Endothelial cell of umbilical vein (primary cell): ENCODE measurements around the gene GSDMA. TPM values are rescaled to one million over a fixed set of nuclear protein-coding genes. Genes with fewer than 3 reads are reported as not detected.
A peak's percentile ranks its signal among the peaks of the same experiment; 100 is the strongest.

Experiments
- BruUV-seq: library from RNA; stranded (reverse); fragments of 400-500 nt; replicated peaks from 2 replicates; lab custom pipeline; 2021; lab: Mats Ljungman, UMichigan
- CTCF ChIA-PET: fragments of 300-600, 350-600 bp; sonication (Branson Sonifier 250); formaldehyde crosslinking; loops from one replicate; lab custom pipeline; 2021; ENCODE audit warnings: antibody characterized with exemption, inconsistent platforms; lab: Charles Lee
- POLR2A ChIA-PET: fragments of 300-600, 350-600 bp; sonication (Branson Sonifier 250); formaldehyde crosslinking; loops from one replicate; lab custom pipeline; 2021; ENCODE audit warnings: antibody characterized with exemption, inconsistent platforms; lab: Charles Lee
- DNase-seq: peaks from one replicate; pipeline ENCODE4 v3.0.0-alpha.2; 2011; ENCODE audit warnings: low read depth, low spot score
- FAIRE-seq: peaks from 2 replicates; lab custom pipeline; 2011; peaks lifted over from hg19 to GRCh38; lab: Jason Lieb, UNC
- H2AFZ ChIP-seq: 2 replicates; pipeline ENCODE4 v1.6.0; 2012; ENCODE audit warnings: low read depth, low read length, control low read depth, inconsistent platforms
- H3K27ac ChIP-seq: 2 replicates; pipeline ENCODE4 v1.5.1; 2011; ENCODE audit warnings: low read depth, mild to moderate bottlenecking, control low read depth, low read length, moderate library complexity; ENCODE audit not compliant: insufficient read depth
- H3K27me3 ChIP-seq, 2 experiments: 2 replicates each; pipeline versions ENCODE4 v1.6.0 to v1.6.1; 2011; ENCODE audit warnings: low read length in 2 of 2, mixed read lengths in 1 of 2; ENCODE audit not compliant: control insufficient read depth in 2 of 2, insufficient read depth in 2 of 2
- H3K36me3 ChIP-seq, 2 experiments: 2 replicates in 1 of 2; 3 replicates in 1 of 2; pipeline ENCODE4 v1.5.1; 2011; ENCODE audit warnings: low read length in 2 of 2, mild to moderate bottlenecking in 1 of 2, moderate library complexity in 1 of 2; ENCODE audit not compliant: control insufficient read depth in 2 of 2, insufficient read depth in 2 of 2; ENCODE audit errors: extremely low read depth in 1 of 2
- H3K4me1 ChIP-seq: 3 replicates; pipeline ENCODE4 v1.5.1; 2011; ENCODE audit warnings: mild to moderate bottlenecking, low read length; ENCODE audit not compliant: control insufficient read depth, insufficient read depth; ENCODE audit errors: extremely low read depth
- H3K4me2 ChIP-seq: 2 replicates; pipeline ENCODE4 v1.6.1; 2011; ENCODE audit warnings: low read length, control low read depth, mixed read lengths; ENCODE audit not compliant: insufficient read depth
- H3K4me3 ChIP-seq, 3 experiments: fragments of 200-600 bp in 1 of 3; sonication (generic), shearing (Covaris generic) in 1 of 3; replicated peaks in 1 of 3; 2 replicates each; pipeline ENCODE4 v1.5.1; 2011 to 2016; ENCODE audit warnings: control low read depth in 3 of 3, low read length in 3 of 3, mild to moderate bottlenecking in 2 of 3, inconsistent platforms in 1 of 3, low read depth in 1 of 3, moderate library complexity in 1 of 3; ENCODE audit not compliant: insufficient read depth in 1 of 3
- H3K79me2 ChIP-seq: 2 replicates; pipeline ENCODE4 v1.6.0; 2012; ENCODE audit warnings: low read length, inconsistent platforms; ENCODE audit not compliant: control insufficient read depth, insufficient read depth
- H3K9ac ChIP-seq: replicated peaks from 2 replicates; pipeline ENCODE3; 2011; ENCODE audit warnings: low read length, control low read depth; ENCODE audit not compliant: insufficient read depth; ENCODE audit errors: extremely low read depth
- H3K9me1 ChIP-seq: replicated peaks from 3 replicates; pipeline ENCODE4 v1.6.0; 2011; ENCODE audit warnings: mild to moderate bottlenecking, low read length; ENCODE audit not compliant: control insufficient read depth, insufficient read depth; ENCODE audit errors: extremely low read depth
- H3K9me3 ChIP-seq: replicated peaks from 2 replicates; pipeline ENCODE4 v1.5.1; 2012; ENCODE audit warnings: low read length, inconsistent platforms; ENCODE audit not compliant: control insufficient read depth, insufficient read depth
- H4K20me1 ChIP-seq: replicated peaks from 2 replicates; pipeline ENCODE3; 2011; ENCODE audit warnings: mild to moderate bottlenecking, low read length; ENCODE audit not compliant: control insufficient read depth, insufficient read depth; ENCODE audit errors: extremely low read depth
- EZH2 ChIP-seq: IDR thresholded peaks from 2 replicates; pipeline ENCODE4 v1.6.1; 2012; ENCODE audit warnings: borderline replicate concordance, low read depth, mild to moderate bottlenecking, moderate library complexity, low read length, inconsistent platforms; ENCODE audit not compliant: severe bottlenecking
- FOS ChIP-seq: IDR thresholded peaks from 2 replicates; pipeline ENCODE4 v1.6.1; 2011; ENCODE audit warnings: mild to moderate bottlenecking, low read length, moderate library complexity, borderline replicate concordance; ENCODE audit not compliant: insufficient read depth
- GATA2 ChIP-seq: IDR thresholded peaks from 2 replicates; pipeline ENCODE4 v1.7.0; 2011; ENCODE audit warnings: low read depth, mild to moderate bottlenecking, moderate library complexity, mixed read lengths, low read length; ENCODE audit not compliant: insufficient read length, insufficient read depth
- JUN ChIP-seq: IDR thresholded peaks from 2 replicates; pipeline ENCODE4 v1.6.1; 2011; ENCODE audit warnings: borderline replicate concordance, low read depth; ENCODE audit not compliant: insufficient read length, insufficient read depth
- MYC ChIP-seq: IDR thresholded peaks from one replicate; pipeline ENCODE4 v1.6.1; 2011; ENCODE audit warnings: mild to moderate bottlenecking, low read depth, low read length
- POLR2A ChIP-seq: IDR thresholded peaks from 2 replicates; pipeline ENCODE4 v1.6.1; 2012; ENCODE audit warnings: low read depth, mild to moderate bottlenecking, control low read depth, low read length
- POLR2AphosphoS5 ChIP-seq: IDR thresholded peaks from 2 replicates; pipeline ENCODE4 v1.6.1; 2012; ENCODE audit warnings: low read depth, mild to moderate bottlenecking, control low read depth, low read length, moderate library complexity; ENCODE audit not compliant: insufficient read depth
- dilution Hi-C: fragments of 300-500 bp; cut with MboI; formaldehyde crosslinking; loops from one replicate; pipeline ENCODE4 v1.15.0; 2019; ENCODE audit warnings: low sequenced_read_pairs; ENCODE audit not compliant: extremely low pct_ligation_motif_present
- intact Hi-C: fragments of 100-400 bp; cut with micrococcal nuclease; formaldehyde crosslinking; loops from one replicate; pipeline ENCODE4 v1.10.0; 2022
- polyA plus RNA-seq, 4 experiments: library from polyadenylated mRNA; depleted of rRNA in 3 of 4; stranded (reverse) in 3 of 4; unstranded in 1 of 4; fragments of >200 nt; gene quantifications; 2 replicates each; pipeline versions ENCODE4 v1.2.1 to v1.2.3, GENCODE V29; 2011 to 2012; ENCODE audit warnings: missing spikeins in 1 of 4
- total RNA-seq: library from RNA; stranded (reverse); gene quantifications from 2 replicates; pipeline ENCODE4 v1.2.3, GENCODE V29; 2021
- TF ChIP-seq, protein P1 (sequence below), 2 donors: IDR thresholded peaks; 1 replicate in 1 of 2; 2 replicates in 1 of 2; pipeline ENCODE4 v1.5.1; 2011; ENCODE audit warnings: low read length in 2 of 2, mild to moderate bottlenecking in 2 of 2, moderate library complexity in 2 of 2, control low read depth in 1 of 2, inconsistent platforms in 1 of 2, low read depth in 1 of 2; ENCODE audit not compliant: insufficient read depth in 1 of 2; ENCODE audit errors: extremely low read depth in 1 of 2
- TF ChIP-seq, protein P2 (sequence below): IDR thresholded peaks from 2 replicates; pipeline ENCODE4 v1.6.1; 2011; ENCODE audit not compliant: insufficient read depth, insufficient read length

Gene GSDMA
- total and polyA plus RNA-seq, 2 donors (not counting 3 experiments of a cell fraction or from before 2014, with no cell fraction given): not detected

DNA sequence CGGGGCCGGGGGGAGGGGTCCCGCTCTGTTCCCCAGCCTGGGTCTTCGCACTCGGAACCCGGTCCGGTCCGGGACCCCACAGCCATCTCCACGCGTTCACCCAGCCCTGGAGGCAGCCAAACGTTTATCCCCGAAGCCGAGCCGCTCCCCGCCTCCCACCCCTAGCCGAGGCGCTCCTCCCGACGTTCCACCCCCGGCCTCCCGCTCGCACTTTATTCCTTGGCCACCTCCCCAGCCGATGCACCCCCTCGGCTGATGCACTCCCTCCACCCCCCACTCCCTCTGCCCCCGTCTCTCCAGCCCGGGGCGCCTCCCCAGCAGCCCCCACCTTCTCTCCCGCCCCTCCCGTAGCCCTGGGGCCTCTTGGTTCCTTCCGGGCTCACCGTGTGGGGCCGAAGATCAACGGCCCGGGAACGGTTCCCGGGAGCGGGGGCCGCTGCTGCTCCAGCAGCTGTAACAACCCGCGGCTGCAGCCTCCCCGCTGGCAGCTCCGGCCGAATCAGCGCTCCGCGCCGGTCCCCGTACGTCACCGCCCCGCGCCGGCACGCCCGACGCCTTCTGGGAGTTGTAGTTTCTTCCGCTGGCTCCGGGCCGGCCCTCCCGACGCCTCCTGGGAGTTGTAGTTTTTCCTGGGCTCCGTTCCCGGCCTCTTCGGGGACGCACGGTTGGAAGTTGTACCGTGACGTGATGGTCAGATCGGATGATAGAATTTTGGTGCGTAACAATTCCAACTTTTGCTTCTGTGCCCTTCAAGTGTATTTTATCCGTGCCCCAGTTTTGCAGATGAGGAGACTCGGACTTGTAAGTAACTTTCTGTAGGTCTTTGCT lies 35.5 kb upstream of the GSDMA start, which contains the start of the genes LRRC3C and ORMDL3:
Gene LRRC3C, plus strand, starts transcription at position 632 of the 828 bp plus-strand sequence. CDS start 13,792 bp downstream, outside the sequence.
Gene ORMDL3, minus strand, starts transcription at position 501 of the 828 bp plus-strand sequence. CDS start 3,398 bp downstream, outside the sequence.
- Histone ChIP-seq H3K27me3 (no peaks in the 10 kb centered on the region), H4K20me1 (no peaks in the 10 kb centered on the region), H3K4me2 (peak within 1 kb of the TSS; percentile 80), H3K4me3 (peak within 1 kb of the TSS; percentile 55 to 94 (median 91)), H2AFZ (peak within 1 kb of the TSS; percentile 62), H3K9me1 (no peaks in the 10 kb centered on the region), H3K9me3 (no peaks in the 10 kb centered on the region), H3K9ac (peak within 1 kb of the TSS; percentile 84), H3K79me2 (peaks cover 24% of the 10 kb centered on the region), H3K4me1 (peaks cover 43% of the 10 kb centered on the region), H3K36me3 (peaks cover 3 to 13% of the 10 kb centered on the region in 2 experiments), H3K27ac (peak within 1 kb of the TSS; percentile 100)
- TF ChIP-seq MYC (no peak), JUN (no peak), POLR2A (peak; percentile 70), GATA2 (no peak), EZH2 (no peak), FOS (no peak), POLR2AphosphoS5 (peak; percentile 67)
- TF ChIP-seq, protein P1, sequence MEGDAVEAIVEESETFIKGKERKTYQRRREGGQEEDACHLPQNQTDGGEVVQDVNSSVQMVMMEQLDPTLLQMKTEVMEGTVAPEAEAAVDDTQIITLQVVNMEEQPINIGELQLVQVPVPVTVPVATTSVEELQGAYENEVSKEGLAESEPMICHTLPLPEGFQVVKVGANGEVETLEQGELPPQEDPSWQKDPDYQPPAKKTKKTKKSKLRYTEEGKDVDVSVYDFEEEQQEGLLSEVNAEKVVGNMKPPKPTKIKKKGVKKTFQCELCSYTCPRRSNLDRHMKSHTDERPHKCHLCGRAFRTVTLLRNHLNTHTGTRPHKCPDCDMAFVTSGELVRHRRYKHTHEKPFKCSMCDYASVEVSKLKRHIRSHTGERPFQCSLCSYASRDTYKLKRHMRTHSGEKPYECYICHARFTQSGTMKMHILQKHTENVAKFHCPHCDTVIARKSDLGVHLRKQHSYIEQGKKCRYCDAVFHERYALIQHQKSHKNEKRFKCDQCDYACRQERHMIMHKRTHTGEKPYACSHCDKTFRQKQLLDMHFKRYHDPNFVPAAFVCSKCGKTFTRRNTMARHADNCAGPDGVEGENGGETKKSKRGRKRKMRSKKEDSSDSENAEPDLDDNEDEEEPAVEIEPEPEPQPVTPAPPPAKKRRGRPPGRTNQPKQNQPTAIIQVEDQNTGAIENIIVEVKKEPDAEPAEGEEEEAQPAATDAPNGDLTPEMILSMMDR (IDR thresholded peaks at IDR 0.05; ENCODE audit: extremely low read depth in 1 of 2, insufficient read depth in 1 of 2, low read depth in 1 of 2, low read length in 2 of 2): no peak
- TF ChIP-seq, protein P2, sequence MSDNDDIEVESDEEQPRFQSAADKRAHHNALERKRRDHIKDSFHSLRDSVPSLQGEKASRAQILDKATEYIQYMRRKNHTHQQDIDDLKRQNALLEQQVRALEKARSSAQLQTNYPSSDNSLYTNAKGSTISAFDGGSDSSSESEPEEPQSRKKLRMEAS: no peak
- ChIA-PET POLR2A (interaction anchor here (0.6 to 0.7 kb wide), 2 partner anchors 54 to 466 kb away, joined by 5 read pairs; partner anchors contain the start of gene PSMD3), CTCF (interaction anchor here (1.1 to 2.2 kb wide), 3 partner anchors 31 to 53 kb away, joined by 3 to 9 read pairs (median 3); partner anchors contain the start of gene PSMD3)
- intact Hi-C loops: loop anchor here (2.0 kb wide), 1 partner anchor 53 kb away; the partner anchor contains the start of gene PSMD3
- dilution Hi-C loops: no loop called here
- BruUV-seq: no TSS peak
- FAIRE-seq: peak; percentile 96
- DNase-seq: peak; percentile 93
